Astrocyte (in vitro differentiated cells and primary cell): ENCODE data around the gene TRMT112. TPM values are rescaled to one million over a fixed set of nuclear protein-coding genes. Genes with fewer than 3 reads are reported as not detected.

ENCODE experiments used
- DNase-seq: peaks from one replicate; pipeline ENCODE4 v3.0.0-alpha.2; 2010; ENCODE audit warnings: low read depth
- FAIRE-seq: peaks from 2 replicates; lab custom pipeline; 2011; peaks lifted over from hg19 to GRCh38; lab: Jason Lieb, UNC
- H2AFZ ChIP-seq: 2 replicates; pipeline ENCODE4 v1.6.0; 2012; ENCODE audit warnings: low read depth, low read length, inconsistent platforms
- H3K27ac ChIP-seq: 2 replicates; pipeline ENCODE4 v1.5.1; 2011; ENCODE audit warnings: low read depth, low read length, inconsistent platforms
- H3K27me3 ChIP-seq: 2 replicates; pipeline ENCODE4 v1.6.0; 2011; ENCODE audit warnings: low read length, inconsistent platforms; ENCODE audit not compliant: insufficient read depth
- H3K36me3 ChIP-seq: 2 replicates; pipeline ENCODE4 v1.5.1; 2011; ENCODE audit warnings: low read length, inconsistent platforms; ENCODE audit not compliant: insufficient read depth
- H3K4me1 ChIP-seq: 2 replicates; pipeline ENCODE4 v1.5.1; 2011; ENCODE audit warnings: low read length, inconsistent platforms; ENCODE audit not compliant: insufficient read depth
- H3K4me2 ChIP-seq: 2 replicates; pipeline ENCODE4 v1.6.0; 2012; ENCODE audit warnings: low read length, inconsistent platforms
- H3K4me3 ChIP-seq: 2 replicates; pipeline ENCODE4 v1.5.1; 2011; ENCODE audit warnings: low read depth, mild to moderate bottlenecking, low read length, inconsistent platforms; ENCODE audit not compliant: insufficient read depth
- H3K79me2 ChIP-seq: 2 replicates; pipeline ENCODE4 v1.6.0; 2012; ENCODE audit warnings: mild to moderate bottlenecking, low read length, inconsistent platforms; ENCODE audit not compliant: insufficient read depth
- H3K9ac ChIP-seq: 2 replicates; pipeline ENCODE4 v1.6.0; 2012; ENCODE audit warnings: mild to moderate bottlenecking, low read length, inconsistent platforms
- H3K9me3 ChIP-seq: 2 replicates; pipeline ENCODE4 v1.5.1; 2012; ENCODE audit warnings: low read depth, mild to moderate bottlenecking, low read length, inconsistent platforms; ENCODE audit not compliant: insufficient read depth
- H4K20me1 ChIP-seq: 2 replicates; pipeline ENCODE4 v1.6.0; 2012; ENCODE audit warnings: low read length, inconsistent platforms; ENCODE audit not compliant: insufficient read depth
- H3K27ac Mint-ChIP-seq: one replicate; pipeline ENCODE4 v1.8.0; 2021; ENCODE audit warnings: mild to moderate bottlenecking, mixed read lengths; ENCODE audit not compliant: unreplicated experiment
- H3K27me3 Mint-ChIP-seq: one replicate; pipeline ENCODE4 v1.8.0; 2021; ENCODE audit warnings: low read depth, mixed read lengths; ENCODE audit not compliant: unreplicated experiment
- H3K36me3 Mint-ChIP-seq: one replicate; pipeline ENCODE4 v1.8.0; 2021; ENCODE audit warnings: low read depth, mixed read lengths; ENCODE audit not compliant: unreplicated experiment
- H3K4me1 Mint-ChIP-seq: one replicate; pipeline ENCODE4 v1.8.0; 2021; ENCODE audit warnings: low read depth, mixed read lengths; ENCODE audit not compliant: unreplicated experiment
- H3K4me3 Mint-ChIP-seq: one replicate; pipeline ENCODE4 v1.8.0; 2021; ENCODE audit warnings: mild to moderate bottlenecking, moderate library complexity, mixed read lengths; ENCODE audit not compliant: unreplicated experiment
- H3K9me3 Mint-ChIP-seq: one replicate; pipeline ENCODE4 v1.8.0; 2021; ENCODE audit warnings: mild to moderate bottlenecking, mixed read lengths; ENCODE audit not compliant: unreplicated experiment
- EZH2 ChIP-seq: IDR thresholded peaks from 2 replicates; pipeline ENCODE4 v1.6.1; 2012; ENCODE audit warnings: mild to moderate bottlenecking, low read length, inconsistent platforms; ENCODE audit not compliant: insufficient read depth
- total RNA-seq: library from RNA; stranded (reverse); gene quantifications from 2 replicates; pipeline ENCODE4 v1.2.1, GENCODE V29; 2021
- TF ChIP-seq, protein P1 (sequence below): IDR thresholded peaks from 2 replicates; pipeline ENCODE4 v1.5.1; 2011; ENCODE audit warnings: low read depth, mild to moderate bottlenecking, inconsistent platforms, low read length, moderate library complexity; ENCODE audit not compliant: insufficient read depth

TRMT112 gene
- total RNA-seq, 1 donor from 2014 or later: 146 TPM

DNA sequence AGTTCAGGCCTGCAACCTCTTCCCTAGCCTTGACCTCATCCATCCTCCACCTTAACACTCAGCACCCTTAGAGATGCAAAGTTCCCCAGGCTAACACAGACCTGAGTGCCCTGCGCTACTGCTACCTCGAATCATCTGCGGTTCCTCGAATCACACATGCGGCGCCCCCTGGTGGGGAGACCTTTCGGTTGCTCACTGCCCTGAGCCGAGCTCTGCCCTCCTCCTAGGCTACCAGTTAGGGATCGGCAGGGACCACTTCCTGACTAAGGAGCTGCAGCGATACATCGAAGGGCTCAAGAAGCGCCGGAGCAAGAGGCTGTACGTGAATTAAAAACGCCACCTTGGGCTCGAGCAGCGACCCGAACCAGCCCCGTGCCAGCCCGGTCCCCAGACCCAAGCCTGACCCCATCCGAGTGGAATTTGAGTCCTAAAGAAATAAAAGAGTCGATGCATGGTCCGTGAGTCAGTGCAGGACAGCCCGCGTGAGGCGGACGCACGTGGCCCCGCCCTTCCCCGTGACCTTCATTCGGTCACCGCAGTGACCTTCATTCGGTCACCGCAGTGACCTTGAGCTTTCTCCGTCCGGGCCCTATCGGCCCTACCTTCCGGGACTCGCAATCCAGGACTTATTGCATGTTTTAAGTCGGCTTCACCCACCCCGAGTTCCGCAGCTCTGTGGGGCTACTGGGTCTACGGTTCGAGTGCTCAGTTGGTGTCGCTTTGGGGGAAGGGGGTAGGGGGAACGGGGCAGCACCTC is 12.9 kb downstream of the TRMT112 start:
- peak overlapping the region; percentile 87 for H3K4me3 Mint-ChIP-seq
- peak overlapping the region; percentile 66 for H3K27ac Mint-ChIP-seq
- Histone ChIP-seq H4K20me1 (peaks cover 6% of the 10 kb centered on the region), H3K79me2 (peaks cover 19% of the 10 kb centered on the region), H3K36me3 (no peaks in the 10 kb centered on the region), H3K4me1 (peaks cover 23% of the 10 kb centered on the region), H3K27me3 (peaks cover 16% of the 10 kb centered on the region), H3K4me2 (peak overlapping the region; percentile 89), H3K27ac (peak overlapping the region; percentile 56), H2AFZ (peak overlapping the region; percentile 81), H3K4me3 (peak overlapping the region; percentile 64), H3K9me3 (no peaks in the 10 kb centered on the region), H3K9ac (peak overlapping the region; percentile 64)
- H3K36me3 Mint-ChIP-seq: no peaks in the 10 kb centered on the region
- H3K27me3 Mint-ChIP-seq: peaks cover 18% of the 10 kb centered on the region
- TF ChIP-seq EZH2: no peak
- TF ChIP-seq, protein P1, sequence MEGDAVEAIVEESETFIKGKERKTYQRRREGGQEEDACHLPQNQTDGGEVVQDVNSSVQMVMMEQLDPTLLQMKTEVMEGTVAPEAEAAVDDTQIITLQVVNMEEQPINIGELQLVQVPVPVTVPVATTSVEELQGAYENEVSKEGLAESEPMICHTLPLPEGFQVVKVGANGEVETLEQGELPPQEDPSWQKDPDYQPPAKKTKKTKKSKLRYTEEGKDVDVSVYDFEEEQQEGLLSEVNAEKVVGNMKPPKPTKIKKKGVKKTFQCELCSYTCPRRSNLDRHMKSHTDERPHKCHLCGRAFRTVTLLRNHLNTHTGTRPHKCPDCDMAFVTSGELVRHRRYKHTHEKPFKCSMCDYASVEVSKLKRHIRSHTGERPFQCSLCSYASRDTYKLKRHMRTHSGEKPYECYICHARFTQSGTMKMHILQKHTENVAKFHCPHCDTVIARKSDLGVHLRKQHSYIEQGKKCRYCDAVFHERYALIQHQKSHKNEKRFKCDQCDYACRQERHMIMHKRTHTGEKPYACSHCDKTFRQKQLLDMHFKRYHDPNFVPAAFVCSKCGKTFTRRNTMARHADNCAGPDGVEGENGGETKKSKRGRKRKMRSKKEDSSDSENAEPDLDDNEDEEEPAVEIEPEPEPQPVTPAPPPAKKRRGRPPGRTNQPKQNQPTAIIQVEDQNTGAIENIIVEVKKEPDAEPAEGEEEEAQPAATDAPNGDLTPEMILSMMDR: peak; percentile 82
- H3K4me1 Mint-ChIP-seq: no peaks in the 10 kb centered on the region
- FAIRE-seq (no peak), DNase-seq (peak; percentile 67)
- no peaks in the 10 kb centered on the region for H3K9me3 Mint-ChIP-seq

DNA sequence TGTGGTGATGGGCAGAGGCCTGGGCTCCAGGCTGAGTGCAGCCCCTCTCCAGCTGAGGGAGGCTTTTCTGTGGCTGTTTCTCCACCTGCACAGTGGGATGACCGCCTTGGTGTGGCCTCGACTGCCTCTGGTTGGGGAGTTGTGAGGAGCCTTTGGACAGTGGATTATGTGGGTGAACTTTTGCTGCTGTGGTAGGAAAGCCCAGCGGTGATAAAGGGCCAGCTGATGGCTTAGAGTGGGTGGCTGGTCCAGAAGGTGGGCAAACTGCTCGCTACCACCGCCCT is 13.4 kb downstream of the TRMT112 start:
- Histone ChIP-seq H3K4me1 (peaks cover 23% of the 10 kb centered on the region), H2AFZ (no peak overlapping the region), H3K9ac (peak overlapping the region; percentile 64), H3K36me3 (no peaks in the 10 kb centered on the region), H3K79me2 (peaks cover 19% of the 10 kb centered on the region), H3K4me2 (peak overlapping the region; percentile 89), H4K20me1 (peaks cover 6% of the 10 kb centered on the region), H3K9me3 (no peaks in the 10 kb centered on the region), H3K27me3 (peaks cover 21% of the 10 kb centered on the region), H3K27ac (no peak overlapping the region), H3K4me3 (peak overlapping the region; percentile 64)
- Mint-ChIP-seq H3K9me3 (no peaks in the 10 kb centered on the region), H3K4me1 (no peaks in the 10 kb centered on the region), H3K27me3 (peaks cover 20% of the 10 kb centered on the region), H3K36me3 (no peaks in the 10 kb centered on the region), H3K27ac (peak overlapping the region; percentile 66), H3K4me3 (peak overlapping the region; percentile 87)
- TF ChIP-seq EZH2: no peak
- TF ChIP-seq, protein P1: no peak
- DNase-seq (no peak), FAIRE-seq (no peak)
